ENCODE results near the gene STRBP. TPM values are rescaled to one million over a fixed set of nuclear protein-coding genes. Genes with fewer than 3 reads are reported as not detected.

Gene STRBP
- total RNA-seq, 4 donors from 2014 or later = 6.0 to 9.3 (median 8.1) TPM

- DNase-seq (ENCODE audit: low spot score) (no peak), ATAC-seq (ENCODE audit: low FRiP score) (no peak)
- no peak for TF ChIP-seq CTCF (IDR thresholded peaks at IDR 0.05)
These were observed 146.9 kb downstream of the STRBP start for GRCh38 chr9:123121457-123121856.

DNA sequence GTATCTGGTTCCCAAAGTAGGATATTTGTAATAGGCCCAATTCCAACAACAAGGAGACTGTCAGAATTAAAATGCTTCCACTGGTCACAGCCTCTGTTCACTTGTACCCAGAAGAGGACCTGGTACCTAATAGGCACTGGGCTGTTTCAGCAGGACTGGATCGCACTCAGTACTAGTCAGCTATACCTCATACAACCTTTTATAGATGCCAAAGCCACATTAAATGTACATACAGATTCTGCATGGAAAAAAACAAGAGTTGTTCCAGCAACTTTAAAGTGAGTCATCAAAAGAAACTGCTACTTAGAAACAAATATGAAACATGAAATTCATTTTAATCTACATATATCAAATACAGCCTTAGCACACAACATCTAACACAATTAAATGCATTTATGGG lies 147.4 kb downstream of the STRBP start:
- TF ChIP-seq CTCF (IDR thresholded peaks at IDR 0.05) = no peak
- ATAC-seq (ENCODE audit: low FRiP score) (no peak), DNase-seq (ENCODE audit: low spot score) (no peak)

DNA sequence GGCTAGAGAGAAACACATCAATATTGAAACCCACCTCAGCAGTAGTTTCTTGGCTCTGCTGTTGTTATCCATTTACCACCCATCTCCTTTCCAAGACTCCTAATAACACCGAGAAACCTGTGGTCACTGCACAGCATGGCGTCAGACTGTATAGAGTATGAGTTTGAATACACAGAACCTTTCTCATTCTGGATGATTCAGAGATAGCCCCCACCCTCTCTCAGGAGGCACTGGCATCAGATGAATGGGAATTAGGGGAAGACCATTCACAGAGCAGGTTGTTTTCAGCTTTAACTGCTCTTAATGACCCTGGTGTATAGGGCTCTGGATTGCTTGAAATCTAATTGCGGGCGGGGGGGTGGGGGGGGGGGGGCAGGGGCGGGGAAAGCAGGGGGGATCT lies 148.3 kb downstream of the STRBP start:
- DNase-seq (ENCODE audit: low spot score) (no peak), ATAC-seq (ENCODE audit: low FRiP score) (no peak)
- TF ChIP-seq CTCF (IDR thresholded peaks at IDR 0.05) = no peak

DNA sequence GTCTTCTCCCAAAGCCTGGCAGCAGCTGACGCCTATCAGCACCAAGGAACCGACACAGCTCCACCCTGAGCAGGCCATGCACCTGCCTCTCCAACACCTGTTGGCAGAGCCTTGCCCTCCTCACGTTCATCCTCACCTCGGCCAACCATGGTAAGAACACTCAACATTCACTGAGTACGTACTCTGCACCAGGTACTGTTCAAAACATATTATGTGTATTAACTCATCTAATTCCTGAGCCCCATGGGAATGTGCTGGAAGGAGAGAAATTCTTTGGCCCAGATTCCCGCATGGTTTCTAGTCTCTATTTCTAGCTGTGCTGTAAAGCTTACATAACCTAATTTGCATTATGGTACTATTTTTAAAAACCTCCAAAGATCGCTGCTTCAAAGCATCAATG lies 148.8 kb downstream of the STRBP start:
- ATAC-seq (ENCODE audit: low FRiP score) = no peak
- no peak for DNase-seq (ENCODE audit: low spot score)
- TF ChIP-seq CTCF (IDR thresholded peaks at IDR 0.05) = no peak

DNA sequence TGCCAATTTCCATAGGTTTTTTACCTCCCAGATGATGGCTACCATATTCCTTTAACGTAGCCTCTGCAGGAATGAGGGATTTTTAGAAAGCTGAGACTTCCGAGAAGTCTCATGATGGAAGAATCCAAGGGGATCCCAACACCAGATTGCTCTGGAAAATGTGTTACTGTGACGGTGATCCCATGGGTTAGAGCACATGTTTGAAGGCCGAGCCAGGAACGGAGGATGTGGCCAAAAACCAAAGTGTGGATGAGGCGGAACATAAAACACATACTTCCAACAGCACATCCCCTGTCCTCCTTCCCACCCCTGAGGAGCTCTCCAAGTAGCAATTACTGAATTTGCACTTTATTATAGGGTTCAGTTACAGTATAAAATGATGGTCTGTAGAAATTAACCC lies 152.3 kb downstream of the STRBP start:
- ATAC-seq (ENCODE audit: low FRiP score) (no peak), DNase-seq (ENCODE audit: low spot score) (no peak)
- no peak for TF ChIP-seq CTCF (IDR thresholded peaks at IDR 0.05)

DNA sequence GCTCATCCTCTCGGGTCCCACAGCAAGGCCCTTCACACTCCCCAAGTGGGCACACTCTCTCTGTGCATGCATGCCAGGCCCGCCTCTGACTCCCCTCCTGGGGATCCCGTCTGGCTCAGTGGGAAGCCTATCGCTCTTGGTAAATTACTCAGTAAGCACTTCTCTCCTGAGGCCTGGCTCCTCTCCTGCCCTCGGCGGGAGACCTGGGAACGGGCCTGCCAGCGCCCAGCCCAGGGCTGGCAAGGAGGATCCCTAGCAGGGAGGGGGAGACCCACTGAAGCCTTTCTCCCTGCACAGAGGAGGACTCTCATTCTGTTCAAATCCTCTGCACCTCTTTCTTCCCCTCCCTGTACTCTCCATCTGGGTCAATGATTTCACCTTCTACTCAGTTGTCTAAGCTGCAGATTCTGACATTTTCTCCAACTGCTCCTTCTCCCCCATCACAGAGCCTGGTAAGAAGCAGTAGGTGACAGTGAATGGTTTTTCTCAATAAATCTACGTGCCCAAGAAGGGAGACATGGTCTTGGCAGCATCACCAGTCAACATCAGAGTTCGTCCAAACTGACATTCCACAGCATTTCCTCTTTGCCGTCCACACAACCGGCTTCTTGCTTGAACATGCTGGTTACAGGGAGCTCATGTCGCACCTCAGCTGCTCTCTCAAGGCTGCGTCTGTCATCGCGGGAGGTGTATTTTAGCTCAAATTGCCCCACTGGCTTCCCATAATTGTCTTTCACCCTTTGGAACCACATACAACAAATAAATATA lies 153.1 kb downstream of the STRBP start:
- DNase-seq (ENCODE audit: low spot score) (no peak), ATAC-seq (ENCODE audit: low FRiP score) (no peak)
- no peak for TF ChIP-seq CTCF (IDR thresholded peaks at IDR 0.05)

DNA sequence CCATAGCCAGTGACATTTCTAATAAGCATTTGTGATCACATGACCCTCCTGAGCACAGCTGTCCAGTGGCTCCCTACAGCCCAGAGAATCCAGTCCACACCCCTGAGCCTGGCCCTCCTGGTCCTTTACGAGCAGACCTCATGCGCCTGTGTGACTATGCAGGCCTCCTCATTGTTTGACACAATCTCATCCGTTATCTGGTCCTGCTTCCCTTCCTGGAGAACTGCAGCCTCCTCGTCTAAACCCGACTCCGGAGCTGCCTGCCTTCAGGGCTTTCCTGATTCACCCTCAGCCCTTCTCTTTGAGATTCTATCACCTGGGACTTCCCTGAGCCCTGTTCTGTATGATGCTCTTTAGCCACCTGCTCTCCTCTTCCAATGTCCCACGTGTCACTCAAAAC lies 155.2 kb downstream of the STRBP start:
- TF ChIP-seq CTCF (IDR thresholded peaks at IDR 0.05) = no peak
- DNase-seq (ENCODE audit: low spot score) = no peak
- ATAC-seq (ENCODE audit: low FRiP score) = no peak
